DND-41 (cell line): ENCODE data around the gene PSORS1C1.

ENCODE experiments used
- CTCF ChIP-seq: IDR thresholded peaks from 2 replicates; pipeline ENCODE4 v1.5.1; 2012; ENCODE audit warnings: borderline replicate concordance, low read length, moderate library complexity, mild to moderate bottlenecking; ENCODE audit not compliant: poor library complexity, severe bottlenecking; ENCODE audit errors: extremely low read depth
- EZH2 ChIP-seq: IDR thresholded peaks from 3 replicates; pipeline ENCODE4 v1.6.1; 2012; ENCODE audit warnings: borderline replicate concordance, low read depth, mild to moderate bottlenecking, moderate library complexity, low read length, inconsistent platforms; ENCODE audit not compliant: severe bottlenecking

GRCh38 chr6:31171931-31172905 is 57.6 kb downstream of the PSORS1C1 start:
- TF ChIP-seq EZH2 (no peak), CTCF (no peak)
